ENCODE data around the gene LRG1. TPM values are rescaled to one million over a fixed set of nuclear protein-coding genes. Genes with fewer than 3 reads are reported as not detected.

LRG1 gene
- total and polyA plus RNA-seq, 9 of the 15 experiments (the other 6 are each of a cell fraction or from before 2014, with no cell fraction given): 1.5 to 11.9 (median 8.7) TPM

DNA sequence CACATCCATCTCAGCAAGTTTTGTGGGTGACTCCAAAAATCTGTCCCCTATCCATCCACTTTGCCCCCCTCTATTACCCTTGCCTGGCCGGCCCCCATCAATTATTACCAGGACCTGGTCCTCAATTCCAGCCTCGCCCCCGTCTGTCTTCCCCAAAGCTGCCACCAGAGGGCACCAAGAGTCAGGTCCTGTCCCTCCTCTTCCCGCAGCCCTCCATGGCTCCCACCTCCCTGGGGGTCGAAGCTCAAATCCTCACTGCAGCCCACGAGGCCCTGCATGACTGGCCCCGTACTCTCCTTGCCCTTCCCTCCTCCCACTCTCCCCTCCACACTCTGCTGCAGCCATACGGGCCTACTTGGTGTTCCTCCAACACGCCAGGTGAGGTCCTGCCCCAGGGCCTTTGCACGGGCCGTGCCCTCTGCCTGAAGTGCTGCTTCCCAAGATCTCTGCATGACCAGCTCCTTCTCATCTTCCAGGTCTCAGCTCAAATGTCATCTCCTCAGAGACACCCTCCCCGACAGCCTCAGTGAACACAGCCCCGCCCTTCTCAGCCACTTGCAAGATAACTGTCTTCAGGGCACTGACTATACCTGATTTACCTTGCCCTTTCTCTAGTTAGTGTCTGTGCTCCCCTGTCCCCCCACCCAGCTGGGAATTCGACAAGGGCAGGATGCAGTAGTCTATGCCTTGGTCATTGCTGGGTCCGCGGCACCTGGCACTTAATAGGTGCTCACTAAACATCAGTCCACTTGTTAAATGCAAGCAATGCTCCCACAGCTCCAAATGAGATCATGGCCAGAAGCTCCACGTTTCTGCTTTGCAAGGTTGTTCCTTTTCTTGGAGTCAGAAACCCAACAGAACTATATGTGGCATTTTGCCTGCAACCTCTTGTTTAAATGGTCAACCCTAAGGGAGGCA, 36.4 kb upstream of the LRG1 start (continued):
- TF ChIP-seq, protein P1, sequence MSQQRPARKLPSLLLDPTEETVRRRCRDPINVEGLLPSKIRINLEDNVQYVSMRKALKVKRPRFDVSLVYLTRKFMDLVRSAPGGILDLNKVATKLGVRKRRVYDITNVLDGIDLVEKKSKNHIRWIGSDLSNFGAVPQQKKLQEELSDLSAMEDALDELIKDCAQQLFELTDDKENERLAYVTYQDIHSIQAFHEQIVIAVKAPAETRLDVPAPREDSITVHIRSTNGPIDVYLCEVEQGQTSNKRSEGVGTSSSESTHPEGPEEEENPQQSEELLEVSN (IDR thresholded peaks at IDR 0.05; ENCODE audit: borderline replicate concordance in 1 of 2, extremely low read depth in 1 of 2, insufficient read depth in 1 of 2, insufficient read length in 1 of 2, low read depth in 1 of 2, low read length in 1 of 2, poor library complexity in 1 of 2, severe bottlenecking in 1 of 2): no peak
- TF ChIP-seq PTBP1 (IDR thresholded peaks at IDR 0.05; ENCODE audit: low read depth, low read length) (peak; percentile 97), ZFP36 (IDR thresholded peaks at IDR 0.05; ENCODE audit: low read depth, low read length, partially characterized antibody) (peak; percentile 90), REST (IDR thresholded peaks at IDR 0.05; ENCODE audit: borderline replicate concordance) (peak; percentile 66), REST (CRISPR knock-in tag; IDR thresholded peaks at IDR 0.05; ENCODE audit: low read depth) (no peak), ARNT (IDR thresholded peaks at IDR 0.05) (peak in 1 of 2 experiments; percentile 76; a peak in 2 of 4 replicates), NR2C2 (CRISPR knock-in tag; IDR thresholded peaks at IDR 0.05) (no peak), NR2C2 (tag; IDR thresholded peaks at IDR 0.05) (no peak), ZBTB7A (IDR thresholded peaks at IDR 0.05; ENCODE audit: borderline replicate concordance, control insufficient read depth, low read depth, low read length) (peak; percentile 83; the same call in 1 of the 2 replicates), TBP (optimal IDR thresholded peaks at IDR 0.05; ENCODE audit: low read depth, low read length) (no peak), THRAP3 (IDR thresholded peaks at IDR 0.05; ENCODE audit: borderline replicate concordance) (0 out of 2 replicates have a peak, but pooled peaks have one; percentile 29), MTA1 (IDR thresholded peaks at IDR 0.05; ENCODE audit: borderline replicate concordance) (peak; percentile 81), NR1H2 (CRISPR knock-in tag; IDR thresholded peaks at IDR 0.05) (0 out of 2 replicates have a peak, but pooled peaks have one; percentile 6)
- TF ChIP-seq, protein P2, sequence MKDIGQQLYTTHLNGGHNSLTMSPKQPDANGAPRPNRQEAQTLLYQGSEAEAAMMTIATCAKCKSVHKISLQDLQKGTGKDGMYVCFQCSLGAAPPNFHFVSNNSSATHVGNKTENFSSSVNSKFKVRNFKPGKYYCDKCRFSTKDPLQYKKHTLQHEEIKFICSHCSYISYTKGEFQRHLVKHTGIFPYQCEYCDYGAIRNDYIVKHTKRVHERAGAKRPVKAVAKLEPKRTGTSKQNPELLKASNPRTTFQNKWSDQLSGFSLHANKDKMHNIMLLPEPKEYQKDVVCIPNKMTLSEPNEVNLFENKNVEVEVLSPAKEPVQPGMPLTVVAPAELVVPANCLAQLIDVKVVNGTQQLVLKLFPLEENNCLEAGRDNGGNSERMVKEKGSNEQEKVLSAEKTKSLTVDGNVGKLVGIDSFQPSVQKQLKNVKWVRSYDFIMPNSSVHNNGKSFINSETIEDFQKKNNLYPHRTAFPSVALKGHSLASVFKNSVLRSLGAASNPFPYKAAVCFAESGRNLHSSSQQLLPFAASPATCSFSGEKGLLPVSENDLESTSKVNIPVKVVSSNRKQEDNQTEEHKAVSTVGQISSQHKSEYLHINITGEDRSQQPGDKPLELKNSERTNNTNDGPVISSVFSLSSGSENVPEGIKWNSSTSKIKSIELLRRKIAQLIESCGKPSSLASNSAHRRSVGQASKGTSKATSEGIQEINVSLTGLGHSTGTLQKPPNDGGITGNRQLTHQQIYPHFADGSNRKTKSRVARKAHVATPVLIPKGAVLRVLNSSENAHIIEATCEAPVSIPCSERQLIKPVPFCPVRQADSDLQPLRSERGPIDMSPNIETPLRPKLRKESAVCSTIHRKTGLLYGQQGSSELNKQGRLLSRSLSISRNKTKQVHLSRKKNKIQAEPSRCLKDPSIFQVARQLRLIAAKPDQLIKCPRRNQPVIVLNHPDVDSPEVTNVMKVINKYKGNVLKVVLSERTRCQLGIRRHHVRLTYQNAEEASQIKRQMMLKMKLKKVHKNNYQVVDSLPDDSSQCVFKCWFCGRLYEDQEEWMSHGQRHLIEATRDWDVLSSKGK (CRISPR knock-in tag; IDR thresholded peaks at IDR 0.05): no peak
